GM23248 (cell line): Measurements from ENCODE around the gene CLRN1. TPM values are rescaled to one million over a fixed set of nuclear protein-coding genes. Genes with fewer than 3 reads are reported as not detected.
A peak's percentile ranks its signal among the peaks of the same experiment; 100 is the strongest.

Experiments
- DNase-seq: peaks from one replicate; pipeline ENCODE4 v3.0.0-alpha.2; 2015
- H2AFZ ChIP-seq: fragments of 200-600 bp; sonication (generic); 2 replicates; pipeline ENCODE4 v1.6.1; 2016; ENCODE audit warnings: antibody characterized with exemption
- H3F3A ChIP-seq: fragments of 200-600 bp; sonication (generic); 2 replicates; pipeline ENCODE4 v1.6.1; 2016; ENCODE audit warnings: mild to moderate bottlenecking, antibody characterized with exemption, mixed run types; ENCODE audit not compliant: insufficient read depth
- H3K27ac ChIP-seq: fragments of 200-600 bp; sonication (generic); 2 replicates; pipeline ENCODE4 v1.5.1; 2016; ENCODE audit warnings: mild to moderate bottlenecking
- H3K27me3 ChIP-seq: fragments of 200-600 bp; sonication (generic); replicated peaks from 2 replicates; pipeline ENCODE4 v1.6.1; 2016; ENCODE audit warnings: mild to moderate bottlenecking; ENCODE audit not compliant: insufficient read depth
- H3K36me3 ChIP-seq: fragments of 200-600 bp; sonication (generic); 2 replicates; pipeline ENCODE4 v1.6.1; 2016; ENCODE audit warnings: low read depth, mild to moderate bottlenecking
- H3K4me1 ChIP-seq: fragments of 200-600 bp; sonication (generic); 2 replicates; pipeline ENCODE4 v1.6.1; 2016; ENCODE audit warnings: mild to moderate bottlenecking; ENCODE audit not compliant: insufficient read depth
- H3K4me2 ChIP-seq: fragments of 200-600 bp; sonication (generic); one replicate; pipeline ENCODE4 v1.6.1; 2016; ENCODE audit warnings: mild to moderate bottlenecking; ENCODE audit not compliant: unreplicated experiment
- H3K4me3 ChIP-seq: fragments of 200-600 bp; sonication (generic); 2 replicates; pipeline ENCODE4 v1.5.1; 2016; ENCODE audit warnings: mild to moderate bottlenecking
- H3K79me2 ChIP-seq: fragments of 200-600 bp; sonication (generic); 2 replicates; pipeline ENCODE4 v1.6.1; 2016; ENCODE audit warnings: mild to moderate bottlenecking; ENCODE audit not compliant: insufficient read depth
- H3K9ac ChIP-seq: fragments of 200-600 bp; sonication (generic); 2 replicates; pipeline ENCODE4 v1.6.1; 2016; ENCODE audit warnings: mild to moderate bottlenecking
- H3K9me2 ChIP-seq: fragments of 200-600 bp; sonication (generic); 2 replicates; pipeline ENCODE4 v1.6.1; 2016; ENCODE audit warnings: mixed run types, mild to moderate bottlenecking, moderate library complexity; ENCODE audit not compliant: insufficient read depth
- H3K9me3 ChIP-seq: fragments of 200-600 bp; sonication (generic); one replicate; pipeline ENCODE4 v1.6.1; 2017; ENCODE audit warnings: low read depth
- H4K20me1 ChIP-seq: fragments of 200-600 bp; sonication (generic); 2 replicates; pipeline ENCODE4 v1.6.0; 2016; ENCODE audit not compliant: insufficient read depth
- EZH2 ChIP-seq: fragments of 200-600 bp; sonication (generic); IDR thresholded peaks from 2 replicates; pipeline ENCODE4 v1.6.1; 2018; ENCODE audit warnings: antibody characterized with exemption, mild to moderate bottlenecking; ENCODE audit not compliant: insufficient read depth, poor library complexity, severe bottlenecking
- EZH2phosphoT487 ChIP-seq: fragments of 200-600 bp; sonication (generic); IDR thresholded peaks from 2 replicates; pipeline ENCODE4 v1.6.1; 2018; ENCODE audit warnings: antibody characterized with exemption, moderate library complexity, mild to moderate bottlenecking, low read depth; ENCODE audit not compliant: insufficient read depth
- WGBS, 2 experiments: methylation state at CpG; one replicate each; pipeline ENCODE4 v1.1.6; 2015 to 2017; ENCODE audit warnings: low lambda C conversion rate in 2 of 2, low coverage in 1 of 2; ENCODE audit errors: missing lambda C conversion rate in 2 of 2; 5-methylcytosine and 5-hydroxymethylcytosine counted together
- in situ Hi-C: fragments of 300-500 bp; cut with MboI; formaldehyde crosslinking; loops from 2 replicates; pipeline ENCODE4 v1.15.0; 2020
- polyA plus RNA-seq: library from polyadenylated mRNA; unstranded; fragments of >200 nt; fragmentation: Nextera tagmentation; extraction: Ambion mirVana; gene quantifications from 2 replicates; pipeline ENCODE4 v1.2.1, GENCODE V29; 2016
- total RNA-seq: library from RNA; depleted of rRNA; stranded (reverse); fragments of >200 nt; shearing (Covaris generic); gene quantifications from 2 replicates; pipeline ENCODE4 v1.2.3, GENCODE V29; 2014

Gene CLRN1
- total and polyA plus RNA-seq, 2 experiments from 2014 or later: not detected

GRCh38 chr3:150913133-150913922, 59.2 kb downstream of the CLRN1 start:
- Histone ChIP-seq H3K79me2 (no peaks in the 10 kb centered on the region), H3K27ac (no peak overlapping the region), H4K20me1 (no peaks in the 10 kb centered on the region), H3K9me2 (no peaks in the 10 kb centered on the region), H3F3A (no peaks in the 10 kb centered on the region), H3K4me2 (no peak overlapping the region), H3K36me3 (no peaks in the 10 kb centered on the region), H3K9ac (no peak overlapping the region), H3K9me3 (no peaks in the 10 kb centered on the region), H2AFZ (no peak overlapping the region), H3K27me3 (peaks cover 59% of the 10 kb centered on the region), H3K4me1 (no peaks in the 10 kb centered on the region), H3K4me3 (no peak overlapping the region)
- TF ChIP-seq EZH2 (no peak), EZH2phosphoT487 (no peak)
- peak; percentile 5 for DNase-seq
- in situ Hi-C loops: no loop called here
- WGBS, 2 experiments: 34 to 55% methylated on average over 4 of the region's 4 CpGs

DNA sequence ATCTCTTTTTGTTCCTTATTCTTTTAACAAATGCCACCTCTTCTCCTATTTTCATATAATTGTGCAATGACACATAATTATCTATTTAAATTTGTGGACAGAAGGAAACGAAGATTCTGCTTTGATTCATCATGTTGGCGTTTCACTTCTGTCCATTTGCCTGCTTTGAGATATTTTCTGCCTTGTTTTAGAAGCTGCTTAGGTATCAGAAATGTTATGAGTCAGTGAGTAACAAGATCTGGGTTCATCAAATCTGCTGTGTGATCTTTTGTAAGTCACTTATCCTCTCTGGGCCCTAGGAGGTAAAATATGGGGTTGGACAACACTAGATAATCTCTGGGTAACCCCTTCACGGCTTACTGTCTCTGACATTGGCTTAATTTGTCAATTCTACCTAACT, 60.0 kb downstream of the CLRN1 start:
- no peak for DNase-seq
- in situ Hi-C loops: no loop called here
- 49 to 52% methylated on average over 3 of the region's 3 CpGs for WGBS, 2 experiments

GRCh38 chr3:150911771-150912170, 60.8 kb downstream of the CLRN1 start:
- Histone ChIP-seq H3K4me3 (no peak overlapping the region), H3K9me2 (no peaks in the 10 kb centered on the region), H3K9me3 (no peaks in the 10 kb centered on the region), H3K4me2 (no peak overlapping the region), H3K36me3 (no peaks in the 10 kb centered on the region), H3K9ac (no peak overlapping the region), H2AFZ (no peak overlapping the region), H3K4me1 (no peaks in the 10 kb centered on the region), H3K79me2 (no peaks in the 10 kb centered on the region), H3K27me3 (peaks cover 58% of the 10 kb centered on the region), H3K27ac (no peak overlapping the region), H4K20me1 (no peaks in the 10 kb centered on the region), H3F3A (no peaks in the 10 kb centered on the region)
- no peak for DNase-seq
- in situ Hi-C loops: no loop called here
- no peak for TF ChIP-seq EZH2
- TF ChIP-seq EZH2phosphoT487: no peak

More for the DNA sequence above, 60.0 kb downstream of the CLRN1 start:
- no peaks in the 10 kb centered on the region for H3K9me2 ChIP-seq
- no peak overlapping the region for H2AFZ ChIP-seq
- no peaks in the 10 kb centered on the region for H3K4me1 ChIP-seq
- TF ChIP-seq EZH2 (no peak), EZH2phosphoT487 (no peak)
- H3K4me2 ChIP-seq: no peak overlapping the region
- no peaks in the 10 kb centered on the region for H4K20me1 ChIP-seq
- H3K27me3 ChIP-seq: peaks cover 59% of the 10 kb centered on the region
- no peaks in the 10 kb centered on the region for H3K79me2 ChIP-seq
- no peaks in the 10 kb centered on the region for H3F3A ChIP-seq
- no peak overlapping the region for H3K9ac ChIP-seq
- no peak overlapping the region for H3K4me3 ChIP-seq
- H3K9me3 ChIP-seq: no peaks in the 10 kb centered on the region
- H3K36me3 ChIP-seq: no peaks in the 10 kb centered on the region
- no peak overlapping the region for H3K27ac ChIP-seq

- Histone ChIP-seq H3K4me3 (no peak overlapping the region), H4K20me1 (no peaks in the 10 kb centered on the region), H3K36me3 (no peaks in the 10 kb centered on the region), H3K9me3 (no peaks in the 10 kb centered on the region), H3K9ac (no peak overlapping the region), H3K9me2 (no peaks in the 10 kb centered on the region), H3K27ac (no peak overlapping the region), H3K4me1 (no peaks in the 10 kb centered on the region), H3K27me3 (peaks cover 83% of the 10 kb centered on the region), H3K4me2 (no peak overlapping the region), H3F3A (no peaks in the 10 kb centered on the region), H2AFZ (no peak overlapping the region), H3K79me2 (no peaks in the 10 kb centered on the region)
- no peak for TF ChIP-seq EZH2
- TF ChIP-seq EZH2phosphoT487: no peak
- WGBS, 2 experiments: 26 to 37% methylated on average over 1 of the region's 1 CpG
- no peak for DNase-seq
- in situ Hi-C loops: no loop called here
Observed at GRCh38 chr3:150906461-150906860, 66.1 kb downstream of the CLRN1 start.
